IPS-18a (cell line): Measurements from ENCODE around the gene PMIS2.

Source experiments
- H3K27ac ChIP-seq: one replicate; pipeline ENCODE4 v1.5.1; 2013; ENCODE audit warnings: low read length
- H3K27me3 ChIP-seq: one replicate; pipeline ENCODE4 v1.6.1; 2013; ENCODE audit warnings: mild to moderate bottlenecking, low read length; ENCODE audit not compliant: control insufficient read depth, insufficient read depth
- H3K36me3 ChIP-seq: one replicate; pipeline ENCODE4 v1.6.1; 2013; ENCODE audit warnings: low read depth, low read length; ENCODE audit not compliant: control insufficient read depth
- H3K4me1 ChIP-seq: one replicate; pipeline ENCODE4 v1.6.1; 2013; ENCODE audit warnings: low read depth, low read length; ENCODE audit not compliant: control insufficient read depth
- H3K4me3 ChIP-seq: one replicate; pipeline ENCODE4 v1.5.1; 2013; ENCODE audit warnings: low read length
- H3K9ac ChIP-seq: one replicate; pipeline ENCODE4 v1.6.1; 2013; ENCODE audit warnings: mild to moderate bottlenecking, low read length, moderate library complexity
- H3K9me3 ChIP-seq: one replicate; pipeline ENCODE4 v1.6.1; 2013; ENCODE audit warnings: low read depth, low read length; ENCODE audit not compliant: control insufficient read depth

PMIS2 gene

DNA sequence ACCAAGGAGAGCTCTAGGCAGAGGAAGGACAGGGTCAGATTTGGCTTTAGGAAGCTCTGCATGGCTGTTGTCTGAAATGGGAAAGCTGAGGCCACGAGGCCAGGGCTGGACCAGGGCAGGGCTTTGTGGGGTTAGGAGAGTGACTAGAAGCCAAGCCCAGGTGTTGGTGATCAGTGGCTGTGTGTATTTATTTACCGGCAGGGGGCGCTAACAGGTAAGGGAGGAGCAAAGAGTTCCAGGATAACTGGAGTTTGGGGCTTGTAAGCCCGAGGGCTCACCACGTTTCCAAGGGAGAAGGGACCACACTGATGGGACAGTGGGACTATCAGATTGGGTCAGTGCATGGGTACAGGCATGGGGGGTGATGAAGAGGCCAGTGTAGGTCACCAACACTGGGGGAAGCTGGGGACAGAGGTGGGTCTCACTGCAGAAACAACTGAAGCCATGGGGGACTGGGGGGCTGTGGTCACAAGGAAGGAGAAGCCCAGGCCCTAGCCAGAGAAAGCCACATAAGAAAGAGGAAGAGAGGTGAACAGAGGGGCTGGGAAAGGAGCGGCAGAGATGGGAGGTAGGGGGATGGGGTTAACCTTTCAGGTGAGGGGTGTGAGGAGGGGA is 36.7 kb upstream of the PMIS2 start:
- no peaks in the 10 kb centered on the region for H3K9me3 ChIP-seq
- H3K27me3 ChIP-seq: no peaks in the 10 kb centered on the region
- peaks cover 3% of the 10 kb centered on the region for H3K4me1 ChIP-seq
- no peak overlapping the region for H3K27ac ChIP-seq
- peaks cover 5% of the 10 kb centered on the region for H3K36me3 ChIP-seq
- H3K9ac ChIP-seq: no peak overlapping the region
- H3K4me3 ChIP-seq: no peak overlapping the region

DNA sequence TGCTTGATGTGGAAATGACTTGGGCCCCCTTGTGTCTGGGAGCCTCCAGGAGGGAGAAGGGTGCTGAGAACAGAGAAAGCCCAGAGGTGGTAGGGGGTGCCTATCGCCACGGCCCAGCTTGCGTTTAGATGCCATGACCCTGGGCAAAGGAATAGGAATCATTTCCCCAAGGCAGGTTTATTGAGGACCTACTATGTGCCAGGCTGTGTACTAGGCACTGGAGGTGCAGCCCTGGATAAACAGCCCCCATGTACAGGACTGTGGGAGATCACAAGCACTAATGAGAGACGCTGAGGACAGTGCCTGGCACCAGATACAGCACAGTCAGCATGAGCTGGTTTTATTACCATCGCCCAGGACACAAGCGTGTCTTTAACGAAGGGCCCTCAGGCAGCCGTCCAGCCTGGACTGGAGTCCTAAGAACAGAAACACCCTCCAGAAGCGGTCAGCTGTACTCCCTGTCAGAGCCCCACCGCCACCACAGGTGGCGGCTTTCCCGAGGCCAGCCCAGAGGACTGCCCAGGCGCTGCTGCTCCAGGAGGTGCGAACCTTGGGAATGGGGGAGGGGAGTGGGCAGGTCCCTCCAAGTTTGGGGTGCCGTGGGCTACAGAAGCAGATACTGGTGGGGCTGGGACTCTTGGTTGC is 36.0 kb upstream of the PMIS2 start:
- Histone ChIP-seq H3K27ac (no peak overlapping the region), H3K9ac (no peak overlapping the region), H3K4me1 (no peaks in the 10 kb centered on the region), H3K27me3 (no peaks in the 10 kb centered on the region), H3K4me3 (no peak overlapping the region), H3K9me3 (no peaks in the 10 kb centered on the region), H3K36me3 (peaks cover 5% of the 10 kb centered on the region)

DNA sequence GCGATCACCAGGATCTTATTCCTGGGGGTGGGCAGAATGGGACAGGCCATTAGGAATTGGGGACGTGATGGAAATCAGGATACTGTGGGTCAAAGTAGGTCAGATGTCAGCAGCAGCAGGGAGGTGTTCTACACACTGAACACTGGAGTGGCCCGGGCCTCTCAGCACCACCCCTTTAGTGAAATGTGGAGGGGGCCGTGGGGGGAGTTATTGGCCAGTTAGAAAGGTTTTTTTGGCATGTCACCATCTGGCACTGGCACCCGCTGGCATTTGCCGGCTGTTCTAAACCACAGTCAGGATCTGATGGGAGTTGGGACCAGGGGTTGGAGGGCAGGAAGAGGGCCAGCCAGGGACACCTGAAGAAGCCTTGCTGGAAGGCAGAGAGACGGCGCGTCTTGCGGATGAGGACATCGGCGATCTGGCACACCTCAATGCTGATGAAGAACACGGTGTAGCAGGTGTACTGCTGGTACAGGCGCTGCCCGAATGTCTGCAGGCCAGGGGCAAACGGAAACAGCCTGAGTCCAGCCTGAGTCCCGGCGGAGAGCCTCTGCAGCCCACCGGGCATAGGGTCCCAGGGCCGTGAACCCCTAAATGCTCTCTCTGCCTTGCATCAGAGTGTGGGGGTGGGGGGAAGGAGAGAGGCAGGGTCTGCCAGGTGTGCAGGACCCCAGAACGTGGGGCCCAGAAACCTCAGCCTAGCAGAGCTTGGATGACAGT is 34.7 kb upstream of the PMIS2 start:
- Histone ChIP-seq H3K9ac (no peak overlapping the region), H3K36me3 (peaks cover 5% of the 10 kb centered on the region), H3K4me3 (no peak overlapping the region), H3K27ac (no peak overlapping the region), H3K4me1 (no peaks in the 10 kb centered on the region), H3K9me3 (no peaks in the 10 kb centered on the region), H3K27me3 (no peaks in the 10 kb centered on the region)

DNA sequence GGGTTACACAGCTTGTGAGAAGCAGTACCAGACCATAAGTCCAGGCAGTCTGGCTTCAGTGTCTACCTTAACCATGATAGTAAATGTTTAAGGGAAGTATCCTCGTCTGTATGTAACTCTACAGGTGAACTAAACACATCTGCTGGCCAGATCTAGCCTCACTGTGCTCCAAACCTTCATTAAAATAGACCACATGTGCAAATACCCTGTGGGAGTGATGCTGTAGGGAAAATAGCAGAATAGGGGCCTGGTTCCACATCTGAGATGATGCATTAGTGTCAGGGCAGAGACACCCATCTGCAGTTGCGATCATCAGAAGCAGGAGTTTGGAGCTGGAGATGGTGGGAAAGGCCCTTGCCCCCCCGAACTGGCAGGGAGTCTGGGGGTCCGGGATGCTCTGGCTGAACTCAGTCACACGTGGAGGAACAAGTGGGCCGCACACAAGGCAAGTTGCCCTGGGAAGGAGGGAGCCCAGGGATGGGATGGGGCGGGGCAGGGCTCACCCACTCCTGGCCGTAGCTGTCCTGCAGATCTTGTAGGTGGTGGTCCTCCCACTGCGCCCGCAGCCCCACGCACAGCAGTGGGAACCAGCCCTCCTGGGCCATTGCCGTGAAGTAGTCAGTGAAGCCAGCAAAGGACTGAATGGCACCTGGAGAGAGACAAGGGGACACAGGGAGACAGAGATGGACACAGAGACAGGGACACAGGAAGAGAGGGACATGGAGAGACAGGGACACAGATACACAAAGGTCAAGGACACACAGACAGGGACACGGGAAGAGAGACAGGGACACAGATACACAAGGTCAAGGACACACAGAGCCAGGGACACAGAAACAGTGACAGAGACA is 33.2 kb upstream of the PMIS2 start:
- Histone ChIP-seq H3K4me1 (peaks cover 3% of the 10 kb centered on the region), H3K4me3 (no peak overlapping the region), H3K36me3 (no peaks in the 10 kb centered on the region), H3K27ac (no peak overlapping the region), H3K27me3 (no peaks in the 10 kb centered on the region), H3K9me3 (no peaks in the 10 kb centered on the region), H3K9ac (no peak overlapping the region)

DNA sequence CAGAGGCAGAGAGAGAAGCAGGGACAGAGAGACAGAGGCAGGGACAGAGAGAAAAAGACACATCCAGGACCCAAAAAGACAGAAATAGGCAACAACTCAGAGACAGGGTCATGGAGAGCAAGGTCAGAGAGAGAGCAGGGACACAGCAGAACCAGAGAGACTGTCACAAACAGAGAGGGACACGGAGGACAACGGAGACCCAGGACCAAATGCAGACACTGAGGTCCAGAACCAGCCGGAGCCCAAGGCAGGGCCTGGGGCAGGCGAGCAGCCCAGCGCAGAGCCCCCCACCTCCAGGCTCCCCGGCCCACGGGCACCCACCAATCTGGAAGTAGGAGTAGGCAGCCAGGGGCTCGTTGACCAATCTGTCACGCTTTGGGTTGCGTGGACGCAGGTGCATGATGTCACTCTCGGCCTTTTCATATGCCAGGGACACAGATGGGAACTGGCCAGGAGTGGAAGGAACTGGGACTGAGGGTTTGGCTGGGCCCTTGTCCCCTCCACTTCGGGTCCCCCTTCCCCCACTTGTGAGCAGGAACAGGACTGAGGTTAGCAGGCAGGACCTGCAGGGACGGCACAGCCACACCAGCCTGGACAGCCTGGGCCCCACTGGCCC is 32.5 kb upstream of the PMIS2 start:
- Histone ChIP-seq H3K4me1 (peaks cover 3% of the 10 kb centered on the region), H3K9ac (no peak overlapping the region), H3K27ac (no peak overlapping the region), H3K9me3 (no peaks in the 10 kb centered on the region), H3K4me3 (no peak overlapping the region), H3K36me3 (no peaks in the 10 kb centered on the region), H3K27me3 (peaks cover 3% of the 10 kb centered on the region)

DNA sequence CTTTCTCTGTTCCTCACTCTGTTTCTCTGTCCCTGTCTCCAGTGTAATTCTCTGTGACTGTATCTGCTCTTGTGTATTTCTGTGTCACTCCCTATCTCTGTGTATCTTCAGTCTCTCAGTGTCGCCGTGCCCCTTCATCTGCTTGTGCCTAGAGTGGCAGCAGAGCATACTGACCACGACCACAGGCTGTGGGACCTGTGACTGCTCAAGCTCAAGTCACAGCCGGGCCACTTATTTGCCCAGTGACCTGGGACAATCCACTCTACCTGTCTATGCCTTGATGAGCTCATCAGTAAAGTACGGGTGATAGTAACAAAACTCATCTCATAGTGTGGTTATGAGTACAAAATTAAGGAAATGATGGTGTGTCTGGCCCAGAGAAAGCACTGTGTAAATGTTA is 31.9 kb upstream of the PMIS2 start:
- H3K9me3 ChIP-seq: no peaks in the 10 kb centered on the region
- H3K4me1 ChIP-seq: peaks cover 3% of the 10 kb centered on the region
- H3K27ac ChIP-seq: no peak overlapping the region
- H3K36me3 ChIP-seq: no peaks in the 10 kb centered on the region
- H3K9ac ChIP-seq: no peak overlapping the region
- H3K27me3 ChIP-seq: peaks cover 9% of the 10 kb centered on the region
- no peak overlapping the region for H3K4me3 ChIP-seq

DNA sequence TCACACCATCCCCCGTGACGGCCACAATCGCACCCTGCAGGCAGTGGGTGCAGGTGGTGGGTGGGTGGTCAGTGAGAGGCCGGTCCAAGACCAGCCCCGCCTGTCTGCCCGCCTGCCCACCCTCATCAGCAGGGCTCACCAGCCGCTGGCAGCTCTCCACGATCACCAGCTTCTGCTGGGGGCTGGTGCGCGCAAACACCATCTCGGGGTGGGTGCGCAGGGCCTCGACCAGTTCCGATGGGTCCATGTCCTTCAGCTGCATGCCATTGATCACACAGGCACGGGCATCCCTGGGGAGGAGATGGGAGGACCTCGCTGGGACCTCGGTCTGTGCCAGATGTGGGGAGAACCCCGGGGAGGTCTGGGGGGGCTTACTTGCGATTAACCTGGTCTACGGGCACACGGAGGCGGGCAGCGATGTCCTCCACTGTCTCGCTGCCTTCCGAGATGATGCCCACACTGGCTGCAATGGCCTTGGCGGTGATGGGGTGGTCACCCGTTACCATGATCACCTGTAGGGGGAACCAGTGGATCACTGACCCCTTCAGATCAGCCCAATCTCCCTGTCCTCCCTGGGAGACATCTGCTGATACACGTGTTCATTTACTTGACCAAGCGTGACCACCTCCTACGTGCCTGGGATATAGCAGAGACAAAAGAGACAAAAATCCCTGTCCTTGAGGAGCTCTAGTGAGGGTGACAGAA is 30.5 kb upstream of the PMIS2 start:
- Histone ChIP-seq H3K4me3 (no peak overlapping the region), H3K27ac (no peak overlapping the region)

DNA sequence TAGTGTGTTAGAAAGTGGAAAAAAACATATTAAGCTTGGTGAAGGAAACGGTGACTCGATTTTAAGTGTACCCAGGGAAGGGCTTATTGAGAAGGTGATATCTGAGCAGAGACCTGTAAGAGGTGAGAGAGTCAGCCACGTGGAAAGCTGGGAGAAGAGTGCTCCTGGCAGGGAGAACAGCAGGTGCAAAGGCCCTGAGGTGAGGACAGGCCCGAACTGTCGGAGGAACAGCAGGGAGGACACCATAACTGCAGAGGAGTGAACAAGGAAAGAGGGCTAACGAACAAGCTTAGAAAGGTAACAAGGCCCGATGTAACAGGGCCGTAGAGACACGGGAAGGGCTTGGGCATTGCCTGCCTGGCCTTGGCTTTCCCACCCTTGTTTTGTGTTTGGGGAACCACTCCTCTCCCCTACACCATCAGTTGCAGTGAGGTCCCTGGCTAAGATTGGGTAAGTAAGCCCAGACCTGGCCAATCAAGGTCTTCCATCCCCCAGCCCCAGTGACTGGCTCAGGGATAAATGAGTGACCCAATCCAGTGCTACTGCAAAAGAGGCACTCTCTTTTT is 29.9 kb upstream of the PMIS2 start:
- Histone ChIP-seq H3K36me3 (no peaks in the 10 kb centered on the region), H3K27ac (no peak overlapping the region), H3K4me1 (peaks cover 3% of the 10 kb centered on the region), H3K4me3 (no peak overlapping the region), H3K9ac (no peak overlapping the region), H3K27me3 (peaks cover 16% of the 10 kb centered on the region), H3K9me3 (no peaks in the 10 kb centered on the region)

More for the DNA sequence above, 30.5 kb upstream of the PMIS2 start:
- Histone ChIP-seq H3K9me3 (no peaks in the 10 kb centered on the region), H3K4me1 (peaks cover 3% of the 10 kb centered on the region), H3K36me3 (no peaks in the 10 kb centered on the region), H3K9ac (no peak overlapping the region), H3K27me3 (peaks cover 16% of the 10 kb centered on the region)

DNA sequence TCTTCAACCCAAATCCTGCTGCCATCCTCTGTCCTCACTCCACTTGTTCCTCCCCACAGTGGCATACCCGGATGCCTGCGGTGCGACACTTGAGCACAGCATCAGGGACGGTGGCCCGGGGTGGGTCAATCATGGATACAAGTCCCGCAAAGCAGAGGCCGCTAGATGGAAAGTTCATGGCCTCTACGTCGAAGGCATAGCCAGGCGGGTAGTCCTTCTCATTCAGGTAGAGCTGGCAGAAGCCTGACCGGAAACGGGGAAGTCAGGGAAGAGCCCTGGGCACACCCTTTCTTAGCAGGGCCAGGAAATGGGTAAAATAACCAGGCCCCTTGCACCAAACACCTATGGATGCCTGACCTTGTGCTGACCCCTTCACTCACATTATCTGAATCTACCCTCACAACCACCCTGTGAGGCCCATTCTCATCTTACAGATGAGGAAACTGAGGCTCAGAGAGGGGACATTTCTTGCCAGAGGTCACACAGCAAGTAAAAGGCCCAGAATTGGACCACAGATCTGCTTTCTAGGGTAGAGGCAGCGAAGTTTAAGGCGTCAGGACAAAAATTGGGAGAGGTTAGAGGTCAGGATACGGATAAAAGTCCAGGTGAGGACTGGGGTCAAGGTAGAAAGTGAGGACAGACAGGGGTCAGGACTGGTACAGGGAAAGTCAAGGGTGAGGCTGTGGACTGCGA is 29.0 kb upstream of the PMIS2 start:
- no peaks in the 10 kb centered on the region for H3K36me3 ChIP-seq

More for the DNA sequence above, 29.0 kb upstream of the PMIS2 start:
- no peak overlapping the region for H3K9ac ChIP-seq
- peak overlapping the region; percentile 73 for H3K4me3 ChIP-seq
- H3K9me3 ChIP-seq: no peaks in the 10 kb centered on the region
- H3K4me1 ChIP-seq: peaks cover 3% of the 10 kb centered on the region
- peaks cover 16% of the 10 kb centered on the region for H3K27me3 ChIP-seq
- no peak overlapping the region for H3K27ac ChIP-seq
